B cell (primary cell): ENCODE results near the gene REC8.

Experiments
- EZH2 ChIP-seq: IDR thresholded peaks from 2 replicates; pipeline ENCODE4 v1.6.1; 2012; ENCODE audit warnings: borderline replicate concordance, low read depth, mild to moderate bottlenecking, moderate library complexity, low read length; ENCODE audit not compliant: insufficient read depth, poor library complexity, severe bottlenecking
- TF ChIP-seq, protein P1 (sequence below): fragments of 200-600 bp; IDR thresholded peaks from one replicate; pipeline ENCODE4 v1.8.0; 2022; ENCODE audit warnings: antibody characterized with exemption, mild to moderate bottlenecking

- TF ChIP-seq, protein P1, sequence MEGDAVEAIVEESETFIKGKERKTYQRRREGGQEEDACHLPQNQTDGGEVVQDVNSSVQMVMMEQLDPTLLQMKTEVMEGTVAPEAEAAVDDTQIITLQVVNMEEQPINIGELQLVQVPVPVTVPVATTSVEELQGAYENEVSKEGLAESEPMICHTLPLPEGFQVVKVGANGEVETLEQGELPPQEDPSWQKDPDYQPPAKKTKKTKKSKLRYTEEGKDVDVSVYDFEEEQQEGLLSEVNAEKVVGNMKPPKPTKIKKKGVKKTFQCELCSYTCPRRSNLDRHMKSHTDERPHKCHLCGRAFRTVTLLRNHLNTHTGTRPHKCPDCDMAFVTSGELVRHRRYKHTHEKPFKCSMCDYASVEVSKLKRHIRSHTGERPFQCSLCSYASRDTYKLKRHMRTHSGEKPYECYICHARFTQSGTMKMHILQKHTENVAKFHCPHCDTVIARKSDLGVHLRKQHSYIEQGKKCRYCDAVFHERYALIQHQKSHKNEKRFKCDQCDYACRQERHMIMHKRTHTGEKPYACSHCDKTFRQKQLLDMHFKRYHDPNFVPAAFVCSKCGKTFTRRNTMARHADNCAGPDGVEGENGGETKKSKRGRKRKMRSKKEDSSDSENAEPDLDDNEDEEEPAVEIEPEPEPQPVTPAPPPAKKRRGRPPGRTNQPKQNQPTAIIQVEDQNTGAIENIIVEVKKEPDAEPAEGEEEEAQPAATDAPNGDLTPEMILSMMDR, result no peak
- no peak for TF ChIP-seq EZH2
Measured at GRCh38 chr14:24136684-24137528, 35.0 kb upstream of the REC8 start.
